A549 (cell line): ENCODE data around the gene NYAP1. TPM values are rescaled to one million over a fixed set of nuclear protein-coding genes. Genes with fewer than 3 reads are reported as not detected.

Source experiments
- ATAC-seq, 2 experiments: fragments of 200-7000 bp in 1 of 2; fragments of >200 bp in 1 of 2; cut with Nextera tagmentation in 1 of 2; cut with Tn5 transposase in 1 of 2; 3 replicates each; pipeline versions ENCODE4 v1.8.0 to v1.9.1; 2018 to 2020; ENCODE audit warnings: mild to moderate bottlenecking in 1 of 2, moderate library complexity in 1 of 2
- CTCF ChIA-PET: fragments of 300-600 bp; sonication (Branson Sonifier 250); formaldehyde crosslinking; extraction: SDS; loops from one replicate; lab custom pipeline; 2021; ENCODE audit warnings: antibody characterized with exemption, inconsistent platforms; lab: Yijun Ruan, JAX
- POLR2A ChIA-PET: fragments of 350-600 bp; formaldehyde crosslinking; extraction: SDS; loops from one replicate; lab custom pipeline; 2021; ENCODE audit warnings: antibody characterized with exemption, inconsistent platforms; lab: Yijun Ruan, JAX
- DNase-seq, 2 experiments: peaks; one replicate each; pipeline versions ENCODE4 v3.0.0 to v3.0.0-alpha.2; 2011 to 2016; ENCODE audit warnings: low read depth in 1 of 2, low spot score in 1 of 2
- FAIRE-seq: peaks from 2 replicates; lab custom pipeline; 2011; peaks lifted over from hg19 to GRCh38; lab: Jason Lieb, UNC
- H3K27ac ChIP-seq, 2 experiments: fragments of >200 bp; sonication (Bioruptor Twin); formaldehyde crosslinking; 3 replicates each; pipeline ENCODE4 v1.5.1; 2016 to 2017
- H3K4me1 ChIP-seq: fragments of >200 bp; sonication (Bioruptor Twin); formaldehyde crosslinking; 3 replicates; pipeline ENCODE4 v1.6.1; 2016
- H3K4me2 ChIP-seq: fragments of >200 bp; sonication (Bioruptor Twin); formaldehyde crosslinking; 3 replicates; pipeline ENCODE4 v1.6.1; 2016
- H3K4me3 ChIP-seq: fragments of >200 bp; sonication (Bioruptor Twin); formaldehyde crosslinking; 3 replicates; pipeline ENCODE4 v1.5.1; 2016
- H3K9me3 ChIP-seq: fragments of >200 bp; sonication (Bioruptor Twin); formaldehyde crosslinking; 3 replicates; pipeline ENCODE4 v1.6.1; 2016
- ATOH8 ChIP-seq: fragments of 250-450 bp; sonication (Bioruptor Pico); IDR thresholded peaks from 2 replicates; pipeline ENCODE4 v1.5.0; 2020; ENCODE audit warnings: low read depth, mild to moderate bottlenecking, moderate library complexity
- BHLHE40 ChIP-seq: IDR thresholded peaks from 2 replicates; pipeline ENCODE4 v1.6.1; 2012; ENCODE audit warnings: low read depth, low read length, inconsistent platforms
- CBX2 ChIP-seq: fragments of 200-600 bp; sonication (generic); IDR thresholded peaks from 2 replicates; pipeline ENCODE4 v1.6.1; 2016; ENCODE audit warnings: low read depth, mild to moderate bottlenecking, borderline replicate concordance
- CBX8 ChIP-seq: fragments of 200-600 bp; sonication (generic); IDR thresholded peaks from 2 replicates; pipeline ENCODE4 v1.6.1; 2016
- CHD4 ChIP-seq: fragments of 200-600 bp; sonication (generic); IDR thresholded peaks from 2 replicates; pipeline ENCODE4 v1.6.1; 2016; ENCODE audit warnings: antibody characterized with exemption, mild to moderate bottlenecking, borderline replicate concordance
- CTCF ChIP-seq: fragments of >200 bp; sonication (Bioruptor Twin); formaldehyde crosslinking; IDR thresholded peaks from 3 replicates; pipeline ENCODE4 v1.5.1; 2016
- EHF ChIP-seq: fragments of 250-450 bp; sonication (Bioruptor Pico); IDR thresholded peaks from 2 replicates; pipeline ENCODE4 v1.5.0; 2020; ENCODE audit warnings: mild to moderate bottlenecking
- FOSB ChIP-seq: fragments of 250-450 bp; sonication (Bioruptor Pico); IDR thresholded peaks from 2 replicates; pipeline ENCODE4 v1.5.0; 2020; ENCODE audit warnings: mild to moderate bottlenecking, moderate library complexity
- FOSL2 ChIP-seq, 2 experiments: fragments of 450-650 bp in 1 of 2; fragments of >200 bp in 1 of 2; sonication (Bioruptor Twin) in 1 of 2; formaldehyde crosslinking; IDR thresholded peaks; 2 replicates each; pipeline versions ENCODE4 v1.5.0 to v1.6.1; 2016 to 2020; ENCODE audit warnings: mild to moderate bottlenecking in 1 of 2, moderate library complexity in 1 of 2
- HDAC2 ChIP-seq: fragments of 200-600 bp; sonication (generic); IDR thresholded peaks from 2 replicates; pipeline ENCODE4 v1.6.1; 2016
- HOXA7 ChIP-seq: fragments of 250-450 bp; sonication (Bioruptor Pico); IDR thresholded peaks from 2 replicates; pipeline ENCODE4 v1.5.0; 2020; ENCODE audit warnings: mild to moderate bottlenecking, moderate library complexity
- HOXB13 ChIP-seq: fragments of 250-450 bp; sonication (Bioruptor Pico); IDR thresholded peaks from 2 replicates; pipeline ENCODE4 v1.5.0; 2020; ENCODE audit warnings: low read depth, mild to moderate bottlenecking, moderate library complexity
- HOXB5 ChIP-seq: fragments of 250-450 bp; sonication (Bioruptor Pico); IDR thresholded peaks from 2 replicates; pipeline ENCODE4 v1.5.0; 2020; ENCODE audit warnings: mild to moderate bottlenecking, moderate library complexity
- JUN ChIP-seq, 2 experiments: fragments of >200 bp; sonication (Bioruptor Twin); formaldehyde crosslinking; IDR thresholded peaks; 2 replicates in 1 of 2; 3 replicates in 1 of 2; pipeline ENCODE4 v1.6.1; 2016 to 2017
- JUNB ChIP-seq: fragments of >200 bp; sonication (Bioruptor Twin); formaldehyde crosslinking; IDR thresholded peaks from 2 replicates; pipeline ENCODE4 v1.6.1; 2016
- MAZ ChIP-seq: fragments of 150-350 bp; IDR thresholded peaks from 2 replicates; pipeline ENCODE4 v1.6.1; 2014; ENCODE audit warnings: antibody characterized with exemption, low read depth, low read length, borderline replicate concordance
- NFE2L2 ChIP-seq: fragments of 150-350 bp; conservative IDR thresholded peaks from 2 replicates; pipeline ENCODE4 v1.6.1; 2014; ENCODE audit warnings: low read length
- NR3C1 ChIP-seq: fragments of >200 bp; sonication (Bioruptor Twin); formaldehyde crosslinking; IDR thresholded peaks from 3 replicates; pipeline ENCODE4 v1.6.1; 2017
- PBX3 ChIP-seq: IDR thresholded peaks from 2 replicates; pipeline ENCODE4 v1.6.1; 2012
- PHF8 ChIP-seq: fragments of 200-600 bp; sonication (generic); IDR thresholded peaks from 2 replicates; pipeline ENCODE4 v1.6.1; 2016; ENCODE audit warnings: low read depth, mild to moderate bottlenecking, antibody characterized with exemption, moderate library complexity, borderline replicate concordance
- RAD21 ChIP-seq, 2 experiments: fragments of >200 bp in 1 of 2; sonication (Bioruptor Twin) in 1 of 2; formaldehyde crosslinking in 1 of 2; IDR thresholded peaks in 1 of 2; conservative IDR thresholded peaks in 1 of 2; 2 replicates in 1 of 2; 3 replicates in 1 of 2; pipeline ENCODE4 v1.6.1; 2012 to 2018; ENCODE audit warnings: inconsistent platforms in 1 of 2
- RARB ChIP-seq: fragments of 250-450 bp; sonication (Bioruptor Pico); IDR thresholded peaks from 2 replicates; pipeline ENCODE4 v1.8.0; 2021; ENCODE audit warnings: mild to moderate bottlenecking, moderate library complexity
- RCOR1 ChIP-seq: fragments of 150-350 bp; IDR thresholded peaks from 2 replicates; pipeline ENCODE4 v1.6.1; 2014; ENCODE audit warnings: antibody characterized with exemption, low read length, low read depth
- SMC3 ChIP-seq: fragments of >200 bp; sonication (Bioruptor Twin); formaldehyde crosslinking; IDR thresholded peaks from 3 replicates; pipeline ENCODE4 v1.6.1; 2018; ENCODE audit warnings: inconsistent platforms
- SREBF2 ChIP-seq: fragments of 450-650 bp; IDR thresholded peaks from 2 replicates; pipeline ENCODE4 v1.6.1; 2014; ENCODE audit warnings: mild to moderate bottlenecking, moderate library complexity
- TP53 ChIP-seq: fragments of 250-450 bp; sonication (Bioruptor Pico); IDR thresholded peaks from 2 replicates; pipeline ENCODE4 v1.5.0; 2021; ENCODE audit warnings: mild to moderate bottlenecking, moderate library complexity
- ZC3H11A ChIP-seq: fragments of 450-650 bp; IDR thresholded peaks from 2 replicates; pipeline ENCODE4 v1.6.1; 2014; ENCODE audit warnings: antibody characterized with exemption, mild to moderate bottlenecking
- ZSCAN20 ChIP-seq: fragments of 250-450 bp; sonication (Bioruptor Pico); IDR thresholded peaks from 2 replicates; pipeline ENCODE4 v1.8.0; 2022; ENCODE audit warnings: mild to moderate bottlenecking, moderate library complexity
- WGBS: methylation state at CpG from one replicate; pipeline ENCODE4 v1.1.6; 2017; ENCODE audit errors: missing lambda C conversion rate; 5-methylcytosine and 5-hydroxymethylcytosine counted together
- polyA plus RNA-seq, 4 experiments: library from polyadenylated mRNA; depleted of rRNA in 3 of 4; stranded (reverse); fragments of >200 nt; fragmentation: RNase III in 1 of 4; extraction: RNeasy Plus Mini Kit Qiagen cat#74134 plus additional on column Dnase treatment in 1 of 4; gene quantifications; 2 replicates in 3 of 4; 3 replicates in 1 of 4; pipeline ENCODE4 v1.2.3, GENCODE V29; 2011 to 2017
- TF ChIP-seq, protein P1 (sequence below): fragments of >200 bp; sonication (Bioruptor Twin); formaldehyde crosslinking; IDR thresholded peaks from 3 replicates; pipeline ENCODE4 v1.6.1; 2016
- TF ChIP-seq, protein P2 (sequence below): fragments of 150-350 bp; IDR thresholded peaks from 2 replicates; pipeline ENCODE4 v1.6.1; 2014; ENCODE audit warnings: low read depth, mild to moderate bottlenecking, low read length

The NYAP1 gene
- polyA plus RNA-seq, 2 of the 4 experiments (the other 2 are of a cell fraction): 0.47 to 3.1 TPM

DNA sequence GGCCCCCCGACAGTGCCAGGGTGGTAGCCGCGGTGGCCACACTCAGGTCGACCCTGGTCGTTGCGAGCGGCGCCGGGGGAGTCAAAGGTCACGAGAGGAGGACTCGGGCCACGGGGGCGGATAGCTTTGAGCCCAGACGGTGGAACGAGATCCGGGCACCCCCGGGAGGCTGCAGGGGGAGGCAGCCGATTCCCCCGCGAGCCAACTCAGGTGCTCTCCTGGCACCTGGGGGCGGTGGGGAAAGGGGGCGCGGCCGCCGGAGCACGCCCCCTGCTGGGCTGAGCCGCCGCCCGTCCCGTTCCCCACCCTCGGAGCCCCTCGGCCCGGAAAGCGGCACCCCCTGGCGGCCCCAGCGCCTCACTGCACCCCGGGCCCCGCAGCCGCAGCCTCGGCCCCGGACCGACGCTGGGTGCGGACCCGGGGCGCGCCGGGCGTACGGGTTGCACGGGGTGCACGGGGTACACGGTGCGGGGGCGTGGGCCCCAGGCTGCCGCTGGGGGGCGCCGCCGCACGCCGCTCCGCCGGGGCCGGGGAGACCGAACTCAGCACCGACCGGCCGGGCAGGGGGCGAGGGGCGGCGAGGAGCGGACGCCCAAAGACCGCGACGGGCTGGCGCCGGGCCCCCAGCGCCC lies 521 bp upstream of the NYAP1 start:
- H3K4me2 ChIP-seq: peak overlapping the region; percentile 99
- no peaks in the 10 kb centered on the region for H3K9me3 ChIP-seq
- DNase-seq: peak; percentile 64 to 70
- H3K27ac ChIP-seq: peak overlapping the region; percentile 88 to 94
- 2% methylated on average over 19 of the region's 79 CpGs for WGBS
- POLR2A ChIA-PET: interaction anchor here (1.0 to 1.9 kb wide), 4 partner anchors 55 to 129 kb away, joined by 3 to 6 read pairs (median 4); partner anchors contain the start of genes AGFG2, FBXO24, LRCH4 and MOSPD3
- peak overlapping the region; percentile 73 for H3K4me3 ChIP-seq
- peak; percentile 100 for TF ChIP-seq CTCF
- no peak for TF ChIP-seq ZSCAN20 (CRISPR knock-in tag)
- 0 out of 2 replicates have a peak, but pooled peaks have one; percentile 62 for TF ChIP-seq MAZ
- TF ChIP-seq FOSL2 (IDR thresholded peaks at IDR 0.05): no peak
- 0 out of 2 replicates have a peak, but pooled peaks have one; percentile 4 for TF ChIP-seq FOSL2 (CRISPR knock-in tag; IDR thresholded peaks at IDR 0.05)
- peak; percentile 37 to 53; a peak in 2 of 5 replicates for TF ChIP-seq JUN (IDR thresholded peaks at IDR 0.05)
- TF ChIP-seq CHD4: peak; percentile 4; the same call in 1 of the 2 replicates
- TF ChIP-seq FOSB: no peak
- 0 out of 2 replicates have a peak, but pooled peaks have one; percentile 20 for TF ChIP-seq TP53 (CRISPR knock-in tag)
- TF ChIP-seq SMC3: peak; percentile 89
- TF ChIP-seq SREBF2: no peak
- peak; percentile 30 to 75; a peak in 4 of 5 replicates for TF ChIP-seq RAD21 (conservative IDR thresholded peaks at IDR 0.05 in 1 of 2, IDR thresholded peaks at IDR 0.05 in 1 of 2)
- TF ChIP-seq, protein P1, sequence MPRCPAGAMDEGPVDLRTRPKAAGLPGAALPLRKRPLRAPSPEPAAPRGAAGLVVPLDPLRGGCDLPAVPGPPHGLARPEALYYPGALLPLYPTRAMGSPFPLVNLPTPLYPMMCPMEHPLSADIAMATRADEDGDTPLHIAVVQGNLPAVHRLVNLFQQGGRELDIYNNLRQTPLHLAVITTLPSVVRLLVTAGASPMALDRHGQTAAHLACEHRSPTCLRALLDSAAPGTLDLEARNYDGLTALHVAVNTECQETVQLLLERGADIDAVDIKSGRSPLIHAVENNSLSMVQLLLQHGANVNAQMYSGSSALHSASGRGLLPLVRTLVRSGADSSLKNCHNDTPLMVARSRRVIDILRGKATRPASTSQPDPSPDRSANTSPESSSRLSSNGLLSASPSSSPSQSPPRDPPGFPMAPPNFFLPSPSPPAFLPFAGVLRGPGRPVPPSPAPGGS: peak; percentile 79; the same call in 1 of the 3 replicates
- TF ChIP-seq, all 56 proteins: peak for 9
- ATAC-seq: peak; percentile 57 to 66
- CTCF ChIA-PET: interaction anchor here (0.6 to 8.5 kb wide), 42 partner anchors 8 to 237 kb away, joined by 3 to 127 read pairs (median 6); partner anchors contain the start of genes EPO, MEPCE, POP7 and SPACDR
- H3K4me1 ChIP-seq: peaks cover 44% of the 10 kb centered on the region
- no peak for FAIRE-seq

- ChIA-PET POLR2A (no interaction called here), CTCF (interaction anchor here (3.1 to 3.5 kb wide), 2 partner anchors 15 to 75 kb away, joined by 9 to 24 read pairs; no protein-coding TSS in a partner anchor)
- Histone ChIP-seq H3K4me1 (peaks cover 41% of the 10 kb centered on the region), H3K4me2 (peak overlapping the region; percentile 99), H3K27ac (peak overlapping the region; percentile 88 to 94; a peak in 4 of 6 replicates), H3K9me3 (no peaks in the 10 kb centered on the region), H3K4me3 (no peak overlapping the region)
- TF ChIP-seq NR3C1: no peak
- TF ChIP-seq HOXB5: no peak
- TF ChIP-seq BHLHE40: no peak
- TF ChIP-seq HOXA7 (CRISPR knock-in tag): no peak
- no peak for TF ChIP-seq PBX3
- TF ChIP-seq CBX8: no peak
- TF ChIP-seq RAD21 (conservative IDR thresholded peaks at IDR 0.05 in 1 of 2, IDR thresholded peaks at IDR 0.05 in 1 of 2): no peak
- TF ChIP-seq PHF8: no peak
- no peak for TF ChIP-seq RARB (CRISPR knock-in tag)
- TF ChIP-seq RCOR1: no peak
- TF ChIP-seq JUNB: no peak
- TF ChIP-seq, protein P2, sequence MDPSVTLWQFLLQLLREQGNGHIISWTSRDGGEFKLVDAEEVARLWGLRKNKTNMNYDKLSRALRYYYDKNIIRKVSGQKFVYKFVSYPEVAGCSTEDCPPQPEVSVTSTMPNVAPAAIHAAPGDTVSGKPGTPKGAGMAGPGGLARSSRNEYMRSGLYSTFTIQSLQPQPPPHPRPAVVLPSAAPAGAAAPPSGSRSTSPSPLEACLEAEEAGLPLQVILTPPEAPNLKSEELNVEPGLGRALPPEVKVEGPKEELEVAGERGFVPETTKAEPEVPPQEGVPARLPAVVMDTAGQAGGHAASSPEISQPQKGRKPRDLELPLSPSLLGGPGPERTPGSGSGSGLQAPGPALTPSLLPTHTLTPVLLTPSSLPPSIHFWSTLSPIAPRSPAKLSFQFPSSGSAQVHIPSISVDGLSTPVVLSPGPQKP: no peak
- no peak for TF ChIP-seq ZC3H11A
- no peak for TF ChIP-seq CBX2
- TF ChIP-seq FOSL2 (IDR thresholded peaks at IDR 0.05): no peak
- TF ChIP-seq FOSL2 (CRISPR knock-in tag; IDR thresholded peaks at IDR 0.05): no peak
- TF ChIP-seq EHF (CRISPR knock-in tag): no peak
- no peak for TF ChIP-seq HDAC2
- TF ChIP-seq ATOH8 (CRISPR knock-in tag): no peak
- TF ChIP-seq NFE2L2: no peak
- no peak for TF ChIP-seq HOXB13 (CRISPR knock-in tag)
- no peak for FAIRE-seq
- 83% methylated on average over 6 of the region's 6 CpGs for WGBS
- DNase-seq: no peak
- peak in 1 of 2 experiments; percentile 6; a peak in 2 of 6 replicates for ATAC-seq
Measured at GRCh38 chr7:100484673-100485045, 932 bp downstream of the NYAP1 start.
